Activated CD4-positive, alpha-beta T cell treated with anti-CD3 and anti-CD28 coated beads, Interleukin-2, amount 50 U/mL, for 24 hours (primary cell): ENCODE measurements around the gene COL26A1.
"Not testable (repeated sequence)": the region's sequence is repeated elsewhere in the genome, so short reads cannot be mapped to it uniquely, and the experiment has no call there.

Source experiments
- DNase-seq, 2 donors: peaks; one replicate each; pipeline ENCODE4 v3.0.0-alpha.2; 2020; ENCODE audit warnings: low read depth in 1 of 2, low spot score in 1 of 2

COL26A1 gene

DNA sequence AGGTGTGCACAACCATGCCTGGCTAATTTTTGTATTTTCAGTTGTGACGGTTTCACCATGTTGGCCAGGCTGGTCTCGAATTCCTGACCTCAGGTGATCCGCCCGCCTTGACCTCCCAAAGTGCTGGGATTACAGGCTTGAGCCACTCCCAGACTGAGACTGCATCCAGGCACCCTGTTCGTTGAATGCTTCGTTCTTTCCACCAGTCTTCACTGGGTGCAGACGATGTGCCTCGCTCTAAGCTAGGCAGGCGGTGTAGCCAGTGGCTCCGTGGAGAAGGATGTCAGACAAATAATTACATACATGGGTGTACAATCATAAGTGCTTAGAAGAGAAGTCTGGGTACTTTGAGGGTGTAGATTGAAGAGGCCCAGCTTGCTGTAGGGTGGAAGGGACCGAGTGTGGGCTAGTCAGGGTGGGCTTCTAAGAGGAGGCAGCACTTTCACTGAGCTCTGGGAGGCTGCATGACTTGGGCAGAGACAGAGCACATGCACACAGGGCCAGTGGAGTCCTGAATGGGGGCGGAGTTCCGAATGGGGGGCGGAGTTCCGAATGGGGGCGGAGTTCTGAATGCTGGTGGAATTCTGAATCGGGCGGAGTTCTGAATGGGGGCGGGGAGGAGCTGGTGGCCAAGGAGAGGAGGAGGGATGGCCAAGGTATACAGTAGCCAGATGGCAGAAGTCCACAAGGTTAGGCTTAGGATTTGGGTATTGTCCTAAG lies 74.3 kb downstream of the COL26A1 start:
- no peak for DNase-seq

DNA sequence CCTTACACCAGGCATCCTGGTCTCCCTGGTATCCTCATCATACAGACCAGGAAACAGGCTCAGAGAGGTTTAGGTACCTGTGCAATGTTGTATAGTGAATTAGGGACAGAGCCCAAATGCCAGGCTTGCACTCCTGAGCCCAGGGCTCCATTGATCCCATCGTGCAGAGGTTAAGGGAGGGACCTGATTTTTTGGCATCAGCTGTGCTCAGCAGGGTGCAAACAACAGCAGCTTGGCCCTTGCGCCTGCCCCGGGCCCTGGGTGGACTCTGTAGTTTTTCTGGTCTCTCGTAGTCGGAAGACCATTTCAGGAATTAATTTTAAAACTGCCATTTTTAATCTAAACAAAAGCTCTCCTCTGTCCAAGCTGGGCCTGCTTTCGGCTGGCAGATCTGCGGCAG lies 79.2 kb downstream of the COL26A1 start:
- DNase-seq: no peak

DNA sequence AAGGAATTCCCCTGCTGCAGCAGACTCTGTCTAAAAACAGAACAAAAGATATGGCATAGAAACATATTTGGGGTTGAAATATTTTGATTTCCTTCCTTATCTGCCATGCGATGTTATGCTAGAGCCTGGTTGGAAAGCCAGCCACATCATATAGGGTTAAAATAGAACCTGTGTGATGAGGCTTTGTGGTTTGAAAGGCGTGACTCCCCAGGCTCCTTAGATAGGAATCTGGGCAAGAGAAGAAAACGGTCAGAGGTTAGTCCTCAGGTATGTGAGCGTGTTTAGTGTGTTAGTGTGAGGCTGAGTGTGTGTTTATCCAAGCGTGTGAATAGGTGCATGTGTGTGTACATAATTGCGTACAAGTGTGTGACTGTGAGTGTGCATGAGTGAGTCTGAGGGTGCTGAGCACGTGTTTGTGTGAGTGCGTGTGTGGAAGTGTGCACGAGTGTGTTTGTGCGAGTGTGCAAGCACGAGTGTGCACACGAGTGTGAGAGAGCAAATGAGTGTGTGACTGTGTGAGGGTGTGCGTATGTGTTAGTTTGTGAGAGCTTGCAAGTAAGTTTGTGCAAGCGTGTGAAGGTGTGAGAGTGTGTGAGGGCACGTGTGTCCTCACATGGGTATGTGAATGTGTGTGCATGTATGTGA lies 79.9 kb downstream of the COL26A1 start:
- DNase-seq: no peak

DNA sequence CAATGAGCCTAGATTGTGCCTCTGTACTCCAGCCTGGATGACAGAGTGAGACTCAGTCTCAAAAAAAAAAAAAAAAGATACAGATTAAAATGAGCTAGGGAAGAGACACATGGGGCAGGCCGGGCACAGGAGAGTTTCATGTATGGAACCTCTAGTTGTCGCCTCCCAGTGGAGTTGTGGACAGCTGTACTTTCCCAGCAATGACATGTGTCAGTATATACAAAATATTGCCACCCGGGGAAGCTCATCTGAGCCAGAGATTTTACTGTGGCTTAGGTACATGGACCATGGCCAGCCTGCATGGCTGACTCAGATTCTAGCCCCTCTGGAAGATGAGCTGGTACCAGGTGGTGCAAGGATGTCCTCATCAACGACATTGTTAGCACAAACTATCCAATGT lies 87.4 kb downstream of the COL26A1 start:
- no peak for DNase-seq

DNA sequence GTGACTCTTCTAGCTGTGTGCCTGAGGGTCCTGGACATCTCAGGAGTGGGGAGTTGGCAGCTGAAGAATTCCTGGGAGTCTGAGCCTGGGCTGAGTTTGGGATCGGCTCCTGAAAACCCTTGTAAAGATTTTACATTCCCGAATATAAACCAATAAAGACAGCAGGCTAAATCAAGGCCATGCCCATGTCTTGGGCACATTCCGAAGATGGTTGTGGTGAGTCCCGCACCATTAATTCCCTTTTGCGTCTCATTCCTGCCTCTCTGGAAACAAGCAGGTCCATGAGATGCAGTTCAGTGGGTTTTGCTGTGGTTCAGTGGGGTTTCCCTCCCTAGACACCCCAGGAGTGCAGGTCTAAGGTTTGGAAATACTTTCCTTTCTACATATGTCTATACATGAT lies 90.9 kb downstream of the COL26A1 start:
- DNase-seq: no peak

DNA sequence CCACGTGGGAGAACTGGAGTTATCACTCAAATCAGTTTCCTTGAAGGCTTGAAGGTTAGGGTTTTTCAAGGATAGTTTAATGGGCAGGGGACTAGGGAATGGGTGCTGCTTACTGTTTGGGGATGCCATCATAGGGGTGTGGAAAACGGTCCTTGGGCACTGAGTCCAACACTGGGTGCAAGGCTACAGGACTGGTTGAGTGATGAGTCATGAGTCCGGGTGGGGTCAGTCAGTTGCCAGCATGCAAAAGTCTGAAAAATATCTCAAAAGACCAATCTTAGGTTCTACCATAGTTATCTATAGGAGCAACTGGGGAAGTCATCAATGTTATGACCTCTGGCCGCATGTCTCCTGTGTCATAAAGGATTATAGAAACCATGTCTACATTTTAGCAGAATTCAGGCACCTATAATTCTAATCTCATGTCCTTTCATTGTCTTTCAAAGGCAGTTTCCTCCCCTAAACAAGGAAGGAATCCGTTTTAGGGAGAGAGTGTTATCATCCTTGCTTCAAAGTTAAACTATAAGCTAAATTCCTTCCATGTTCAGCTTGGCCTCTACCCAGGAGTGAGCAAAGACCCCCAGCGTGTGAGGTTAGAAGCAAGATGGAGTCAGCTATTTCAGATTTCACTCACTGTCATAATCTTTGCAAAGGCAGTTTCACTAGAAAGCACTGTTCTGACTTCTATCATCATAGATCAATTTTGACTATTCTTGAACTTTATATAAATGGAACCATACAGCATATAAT lies 94.5 kb downstream of the COL26A1 start:
- no peak for DNase-seq

DNA sequence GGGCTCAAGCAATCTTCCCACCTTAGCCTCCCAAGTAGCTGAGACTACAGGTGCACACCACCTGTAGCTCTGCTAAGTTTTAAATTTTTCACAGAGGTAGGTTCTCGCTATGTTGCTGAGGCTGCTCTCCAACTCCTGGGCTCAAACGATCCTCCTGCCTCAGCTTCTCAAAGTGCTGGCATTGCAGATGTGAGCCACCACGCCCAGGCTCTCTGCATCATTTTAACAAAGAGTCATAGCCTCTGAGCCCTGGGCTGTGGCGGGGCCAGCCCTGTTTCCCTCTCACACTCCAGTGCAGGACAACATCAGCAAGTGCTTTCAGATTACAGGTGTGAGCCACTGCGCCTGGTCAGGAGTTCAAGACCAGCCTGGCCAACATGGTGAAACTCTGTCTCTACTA lies 102.5 kb downstream of the COL26A1 start:
- no peak for DNase-seq

DNA sequence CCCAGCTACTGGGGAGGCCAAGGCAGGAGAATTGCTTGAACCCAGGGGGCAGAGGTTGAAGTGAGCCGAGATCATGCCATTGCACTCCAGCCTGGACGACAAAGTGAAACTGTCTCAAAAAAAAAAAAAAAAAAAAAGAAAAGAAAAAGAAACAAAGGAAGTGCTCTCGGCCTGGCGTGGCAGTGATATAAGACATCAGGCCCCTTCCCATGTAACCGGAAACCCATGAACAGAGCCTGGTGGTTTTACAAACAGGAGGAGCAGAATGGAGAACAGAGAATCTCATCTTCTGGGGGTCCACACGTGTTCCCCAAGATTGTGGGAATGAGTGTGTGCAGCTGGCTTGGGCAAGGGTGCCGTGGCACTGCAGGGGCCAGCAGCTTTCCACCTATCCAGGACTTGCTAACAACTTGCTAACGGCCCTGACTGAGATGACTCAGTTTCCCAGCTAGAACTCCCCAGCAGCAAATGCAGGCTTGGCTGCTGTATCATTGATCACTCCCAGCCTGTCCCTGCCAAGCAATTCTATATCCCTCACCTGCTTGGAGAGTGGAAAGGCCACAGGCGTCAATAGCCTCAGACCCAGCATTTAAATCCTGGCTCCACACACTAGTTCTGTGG lies 103.0 kb downstream of the COL26A1 start:
- DNase-seq: no peak

DNA sequence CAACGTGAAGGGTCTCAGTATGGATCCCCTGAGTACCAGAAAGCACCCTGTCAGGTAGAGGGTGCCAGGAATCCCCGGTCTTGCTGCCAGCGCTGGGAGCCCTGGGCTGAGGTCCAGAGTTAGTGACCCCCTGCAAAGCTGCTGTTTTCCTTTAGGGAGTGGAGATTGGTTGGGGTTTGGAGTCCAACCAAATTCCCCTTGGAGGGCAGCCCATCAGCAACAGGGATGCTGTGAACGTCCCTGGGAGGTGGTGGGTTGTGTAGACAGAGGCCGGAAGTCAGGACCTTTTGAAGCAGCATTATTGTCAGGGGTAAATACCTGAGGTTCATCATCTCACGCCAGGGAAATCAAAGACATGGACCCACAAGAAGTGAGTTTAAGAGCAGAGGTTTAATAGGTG lies 104.2 kb downstream of the COL26A1 start:
- no peak for DNase-seq

DNA sequence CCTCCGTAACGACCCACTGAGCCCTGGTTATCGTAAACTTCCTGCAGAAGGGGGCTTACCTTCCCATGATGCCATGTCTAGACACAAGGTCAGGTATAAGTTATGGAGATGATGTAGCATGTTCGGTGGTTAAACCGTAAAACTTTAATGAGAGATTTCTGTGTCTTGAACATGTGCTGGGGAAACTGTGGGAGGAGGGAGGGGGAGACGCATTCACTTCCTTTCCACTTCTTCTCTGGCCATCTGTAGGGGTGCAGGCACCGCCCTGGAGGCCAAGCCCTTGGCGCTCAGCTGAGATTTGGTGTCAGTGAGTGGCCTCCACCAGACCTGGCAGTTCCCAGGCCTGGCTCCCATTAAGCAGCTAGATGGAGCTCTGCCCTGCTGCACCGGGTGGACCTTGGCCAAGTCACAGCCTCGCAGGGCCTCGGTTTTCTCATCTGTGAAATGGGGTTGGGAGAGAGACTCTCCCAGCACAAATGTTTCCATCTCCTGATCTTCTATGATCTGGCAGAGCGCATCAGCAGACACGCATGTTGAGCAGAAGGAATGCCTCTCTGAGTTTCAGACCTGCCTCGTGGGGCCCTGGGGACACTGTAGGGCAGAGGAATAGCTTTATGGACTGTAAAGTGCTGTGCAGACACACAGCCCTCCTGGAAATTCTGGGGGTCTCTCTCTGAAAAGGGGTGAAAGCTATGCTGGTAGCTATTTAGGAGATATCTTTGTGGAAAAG lies 106.0 kb downstream of the COL26A1 start:
- DNase-seq: no peak

DNA sequence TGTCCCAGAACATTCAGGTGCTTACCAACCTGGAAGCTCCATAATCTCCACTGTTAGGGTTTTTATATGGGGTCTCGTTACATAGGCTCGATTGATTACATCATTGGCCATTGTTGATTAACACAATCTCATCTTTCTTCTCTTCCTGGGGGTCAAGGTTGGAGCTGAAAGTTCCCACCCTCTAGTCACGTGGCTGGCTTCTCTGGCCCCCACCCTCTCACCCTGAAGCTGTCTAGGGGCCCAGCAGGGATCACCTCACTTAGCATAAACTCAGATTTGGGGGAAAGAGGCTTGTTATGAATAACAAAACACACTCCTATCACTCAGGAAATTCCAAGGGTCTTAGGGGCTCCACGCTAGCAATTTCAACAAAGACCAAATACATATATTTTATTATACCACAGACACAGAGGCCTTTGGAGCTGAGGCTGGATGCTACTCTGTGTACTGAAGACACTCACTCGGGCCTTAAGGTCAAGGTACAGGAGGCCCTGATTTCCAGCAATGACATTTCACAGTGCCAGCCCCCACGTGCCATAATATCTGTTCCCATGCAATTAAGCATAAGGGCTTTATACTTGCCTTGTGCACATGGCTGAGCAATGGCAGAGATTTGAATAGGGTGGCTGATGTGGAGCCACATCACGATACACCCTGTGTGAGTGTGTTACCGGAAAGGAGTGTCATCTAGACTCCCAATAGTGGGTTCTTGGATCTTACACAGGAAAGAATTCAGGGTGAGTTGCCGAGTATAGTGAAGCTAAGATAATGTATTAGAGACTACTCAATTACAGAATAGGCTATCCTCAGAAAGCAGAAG lies 108.2 kb downstream of the COL26A1 start:
- no peak for DNase-seq

DNA sequence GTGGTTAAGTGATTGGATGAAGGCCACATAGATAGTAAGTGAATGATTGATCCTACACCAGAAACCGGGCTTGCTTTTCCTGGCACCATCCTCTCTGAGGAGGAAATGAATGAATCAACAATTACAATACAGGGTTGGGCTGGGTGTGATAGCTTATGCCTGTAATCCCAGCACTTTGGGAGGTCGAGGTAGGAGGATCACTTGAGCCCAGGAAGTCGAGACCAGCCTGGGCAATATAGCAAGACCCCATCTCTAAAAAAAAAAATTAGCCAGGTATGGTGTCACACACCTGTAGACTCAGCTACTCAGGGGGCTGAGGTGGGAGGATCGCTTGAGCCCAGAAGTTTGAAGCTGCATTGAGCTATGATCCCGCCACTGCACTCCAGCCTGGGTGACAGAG lies 111.5 kb downstream of the COL26A1 start:
- DNase-seq: no peak

DNA sequence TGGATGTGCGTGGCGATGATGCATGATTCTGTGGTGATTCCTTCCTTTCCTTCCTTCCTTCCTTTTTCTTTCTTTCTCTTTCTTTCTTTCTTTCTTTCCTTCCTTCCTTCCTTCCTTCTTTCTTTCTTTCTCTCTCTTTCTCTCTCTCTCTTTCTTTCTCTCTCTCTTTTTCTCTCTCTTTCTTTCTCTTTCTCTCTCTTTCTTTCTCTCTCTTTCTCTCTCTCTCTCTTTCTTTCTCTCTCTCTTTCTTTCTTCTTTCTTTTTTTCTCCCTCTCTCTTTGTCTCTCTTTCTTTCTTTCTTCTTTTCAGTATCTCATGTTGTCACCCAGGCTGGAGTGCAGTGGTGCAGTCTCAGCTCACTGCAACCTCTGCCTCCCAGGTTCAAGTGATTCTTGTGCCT lies 113.0 kb downstream of the COL26A1 start:
- DNase-seq: not testable (repeated sequence)

DNA sequence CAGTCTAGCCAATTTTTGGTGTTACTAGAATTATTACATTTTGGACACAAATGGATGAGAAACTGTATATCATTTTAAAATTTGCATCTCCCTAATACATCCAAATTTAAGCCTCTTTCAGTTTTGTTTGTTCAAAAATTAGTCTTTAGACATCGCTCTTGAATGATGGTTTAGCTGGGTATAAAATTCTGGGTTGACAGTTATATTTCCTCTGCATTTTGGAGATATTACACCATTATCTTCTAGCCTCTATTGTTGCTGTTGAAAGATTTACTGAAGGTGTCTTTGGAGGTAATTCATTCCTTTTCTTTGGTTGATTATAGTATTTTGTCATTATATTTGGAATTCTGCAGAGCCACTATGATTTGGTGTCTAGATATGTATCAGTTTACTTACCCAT lies 116.5 kb downstream of the COL26A1 start:
- DNase-seq: no peak

DNA sequence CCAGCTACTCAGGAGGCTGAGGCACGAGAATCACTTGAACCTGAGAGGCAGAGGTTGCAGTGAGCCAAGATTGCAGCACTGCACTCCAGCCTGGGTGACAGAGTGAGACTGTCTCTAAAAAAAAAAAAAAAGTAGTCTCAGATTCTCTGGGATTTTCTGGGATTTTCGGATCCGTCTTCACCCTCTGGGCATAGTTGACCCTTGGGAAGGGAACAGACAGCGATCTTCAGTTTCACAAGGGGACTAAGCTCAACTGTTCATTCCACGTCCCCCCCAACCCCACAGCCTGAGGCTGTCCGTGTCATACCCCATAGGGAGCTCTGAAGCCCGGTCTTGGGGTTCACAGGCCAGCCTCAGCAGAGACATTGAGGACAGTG lies 123.4 kb downstream of the COL26A1 start:
- DNase-seq: not testable (repeated sequence)

DNA sequence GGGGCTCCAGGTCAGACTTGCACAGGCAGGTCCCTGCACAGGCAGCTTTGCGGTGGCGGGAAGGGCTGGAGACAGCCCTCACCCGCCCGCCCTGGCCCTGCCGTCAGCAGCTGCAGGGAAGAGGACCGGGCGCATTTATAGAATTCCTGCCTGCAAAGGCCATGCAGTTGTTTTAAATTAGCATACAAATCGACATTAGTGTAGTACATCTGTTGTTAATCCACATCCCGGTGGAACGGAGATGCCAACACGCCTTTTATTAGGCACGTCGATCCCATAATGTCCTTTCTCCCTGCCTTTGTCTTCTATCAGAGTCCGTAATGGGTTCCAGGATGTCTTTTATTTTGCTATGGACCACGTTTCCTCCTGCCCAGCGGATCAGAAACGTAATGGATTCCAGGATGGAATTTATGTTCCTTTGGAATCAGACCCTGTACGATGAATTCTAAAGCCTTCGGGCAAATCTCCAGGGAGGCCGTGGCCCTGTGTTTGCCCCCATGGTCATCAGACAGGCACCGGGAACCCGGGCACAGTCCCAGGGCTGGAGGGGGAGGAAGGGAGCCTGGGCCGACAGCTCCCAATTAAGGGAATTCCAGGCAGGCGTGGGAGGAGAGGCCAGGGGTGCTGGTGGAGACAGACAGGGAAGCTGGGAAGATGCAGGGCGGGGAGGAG lies 123.9 kb downstream of the COL26A1 start:
- no peak for DNase-seq

DNA sequence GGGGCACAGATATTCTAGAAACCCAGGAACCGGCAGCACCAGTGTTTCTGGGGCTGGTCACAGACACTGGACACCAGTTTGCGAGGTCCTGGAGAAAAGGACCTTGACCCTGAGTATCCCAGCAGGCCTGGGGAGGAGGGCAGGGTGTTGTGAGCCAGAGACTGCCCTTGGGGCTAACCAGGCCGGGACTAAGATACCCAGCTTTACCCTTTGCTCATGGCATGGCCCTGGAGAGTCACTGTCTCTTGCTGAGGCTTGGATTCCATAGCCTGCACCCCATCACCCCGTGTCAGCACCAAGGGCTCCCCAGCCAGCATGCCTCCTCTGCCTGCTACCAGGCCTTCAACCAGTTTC lies 124.4 kb downstream of the COL26A1 start:
- no peak for DNase-seq

DNA sequence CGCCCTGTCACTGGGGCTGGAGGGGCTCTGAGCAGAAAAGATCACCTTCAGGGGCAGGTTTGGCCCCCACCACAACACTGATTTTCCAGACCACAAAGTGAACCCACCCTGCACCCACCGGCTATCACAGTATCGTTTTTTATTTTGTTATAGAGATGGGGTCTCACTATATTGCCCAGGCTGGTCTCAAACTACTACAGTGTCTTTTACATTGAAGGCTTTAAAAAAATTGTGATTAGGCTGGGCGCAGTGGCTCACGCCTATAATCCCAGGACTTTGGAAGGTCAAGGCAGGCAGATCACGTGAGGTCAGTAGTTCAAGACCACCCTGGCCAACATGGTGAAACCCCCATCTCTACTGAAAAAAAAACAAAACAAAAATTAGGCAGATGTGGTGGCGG lies 125.1 kb downstream of the COL26A1 start:
- no peak for DNase-seq

DNA sequence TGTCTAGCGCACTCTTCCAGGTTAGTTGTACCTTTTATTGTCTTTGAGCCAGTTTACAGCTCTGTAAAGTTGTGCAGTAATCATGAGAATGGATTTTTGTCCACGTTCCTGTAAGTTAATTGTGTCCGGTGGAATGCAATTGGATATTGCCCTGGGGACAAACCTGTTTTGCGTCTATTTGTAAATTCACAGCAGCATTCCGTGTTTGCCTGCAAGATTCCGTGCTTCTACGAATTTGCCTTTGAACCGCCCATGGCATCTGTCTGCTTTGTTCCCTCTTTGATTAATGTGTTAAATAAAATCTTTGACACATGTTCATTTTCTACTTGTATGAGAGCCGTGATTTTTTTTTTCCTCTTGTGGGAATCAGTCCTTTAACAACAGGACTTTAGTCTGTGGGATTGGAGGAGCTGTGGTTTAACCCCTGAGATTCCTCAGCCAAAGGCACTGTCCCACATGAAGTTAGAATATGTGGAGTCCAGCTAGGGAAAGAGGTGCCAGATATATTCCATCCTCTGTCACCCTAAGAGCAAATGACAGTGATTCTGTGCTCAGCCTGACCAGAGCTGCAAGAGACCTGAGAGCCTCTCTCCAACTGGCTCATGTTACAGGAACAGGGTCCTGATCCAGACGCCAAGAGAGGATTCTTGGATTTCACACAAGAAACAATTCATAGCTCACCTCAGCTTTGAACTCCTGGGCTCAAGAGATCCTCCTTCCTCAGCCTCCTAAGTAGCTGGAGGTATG lies 126.3 kb downstream of the COL26A1 start:
- DNase-seq: no peak
